Measurements from ENCODE around the gene ZNF600.
"Not testable (repeated sequence)": the region's sequence is repeated elsewhere in the genome, so short reads cannot be mapped to it uniquely, and the experiment has no call there.

ZNF600 gene

GRCh38 chr19:52823676-52824075 lies 37.1 kb upstream of the ZNF600 start:
- no peak overlapping the region for H3K4me2 ChIP-seq (ENCODE audit: low read length)
- H3K27ac ChIP-seq (ENCODE audit: low read depth, low read length) = no peak overlapping the region
- no peak overlapping the region for H4K5ac ChIP-seq (ENCODE audit: low read length)
- no peak overlapping the region for H4K8ac ChIP-seq (ENCODE audit: low read depth, low read length)
- H3K4ac ChIP-seq (ENCODE audit: low read depth, low read length) = no peak overlapping the region
- no peak overlapping the region for H3K18ac ChIP-seq (ENCODE audit: low read length)
- H3K36me3 ChIP-seq (ENCODE audit: control insufficient read depth, insufficient read depth, low read length) = no peaks in the 10 kb centered on the region
- H3K4me3 ChIP-seq (ENCODE audit: low read length) = no peak overlapping the region
- no peaks in the 10 kb centered on the region for H3K79me2 ChIP-seq (ENCODE audit: control insufficient read depth, insufficient read depth, low read length)
- H2BK15ac ChIP-seq (replicated peaks; ENCODE audit: low read depth) = no peak overlapping the region
- H2AK5ac ChIP-seq (ENCODE audit: low read length) = no peak overlapping the region
- DNase-seq = no peak
- no CpG with 5 or more reads among the region's 12 CpGs for WGBS (ENCODE audit: extremely low coverage, insufficient coverage, low lambda C conversion rate)
- H3K56ac ChIP-seq (ENCODE audit: low read length) = no peak overlapping the region
- no peak overlapping the region for H3K9ac ChIP-seq (ENCODE audit: low read length)
- no peak overlapping the region for H2BK120ac ChIP-seq (ENCODE audit: low read depth, low read length)
- no peaks in the 10 kb centered on the region for H3K79me1 ChIP-seq (ENCODE audit: low read length)
- H2BK5ac ChIP-seq (ENCODE audit: low read length) = no peak overlapping the region
- H3K27me3 ChIP-seq (ENCODE audit: insufficient read depth, low read length, poor library complexity) = no peaks in the 10 kb centered on the region
- H3K4me1 ChIP-seq (ENCODE audit: control insufficient read depth, low read depth, low read length) = no peaks in the 10 kb centered on the region
- no peak overlapping the region for H3K23ac ChIP-seq (ENCODE audit: low read length)

GRCh38 chr19:52821204-52821960 lies 34.8 kb upstream of the ZNF600 start, which contains the start of gene ZNF28:
Gene ZNF28 (minus strand): TSS chr19:52821633. CDS start chr19:52817958, 3,675 bp downstream.
- Histone ChIP-seq H3K4me3 (ENCODE audit: low read length) (peak within 1 kb of the TSS; percentile 65), H3K9ac (ENCODE audit: low read length) (peak within 1 kb of the TSS; percentile 73), H3K4me2 (ENCODE audit: low read length) (peak within 1 kb of the TSS; percentile 56), H3K56ac (ENCODE audit: low read length) (peak within 1 kb of the TSS; percentile 73)
- not testable (repeated sequence) for H4K8ac ChIP-seq (ENCODE audit: low read depth, low read length); H3K23ac ChIP-seq (ENCODE audit: low read length); H3K27ac ChIP-seq (ENCODE audit: low read depth, low read length); H3K18ac ChIP-seq (ENCODE audit: low read length); H3K4ac ChIP-seq (ENCODE audit: low read depth, low read length); H3K27me3 ChIP-seq (ENCODE audit: insufficient read depth, low read length, poor library complexity); H2BK15ac ChIP-seq (replicated peaks; ENCODE audit: low read depth); H3K79me2 ChIP-seq (ENCODE audit: control insufficient read depth, insufficient read depth, low read length); H3K4me1 ChIP-seq (ENCODE audit: control insufficient read depth, low read depth, low read length); H3K36me3 ChIP-seq (ENCODE audit: control insufficient read depth, insufficient read depth, low read length); H3K79me1 ChIP-seq (ENCODE audit: low read length); H2BK120ac ChIP-seq (ENCODE audit: low read depth, low read length); H4K5ac ChIP-seq (ENCODE audit: low read length); H2AK5ac ChIP-seq (ENCODE audit: low read length); H2BK5ac ChIP-seq (ENCODE audit: low read length)
- WGBS (ENCODE audit: extremely low coverage, insufficient coverage, low lambda C conversion rate) = no CpG with 5 or more reads among the region's 44 CpGs
- DNase-seq = peak; percentile 53

GRCh38 chr19:52820472-52821203 lies 34.0 kb upstream of the ZNF600 start:
- H3K79me2 ChIP-seq (ENCODE audit: control insufficient read depth, insufficient read depth, low read length); H2BK5ac ChIP-seq (ENCODE audit: low read length); H3K79me1 ChIP-seq (ENCODE audit: low read length); H2BK15ac ChIP-seq (replicated peaks; ENCODE audit: low read depth); H3K27ac ChIP-seq (ENCODE audit: low read depth, low read length); H4K5ac ChIP-seq (ENCODE audit: low read length); H3K4ac ChIP-seq (ENCODE audit: low read depth, low read length); H3K27me3 ChIP-seq (ENCODE audit: insufficient read depth, low read length, poor library complexity); H3K36me3 ChIP-seq (ENCODE audit: control insufficient read depth, insufficient read depth, low read length); DNase-seq; H2AK5ac ChIP-seq (ENCODE audit: low read length); H3K18ac ChIP-seq (ENCODE audit: low read length); H3K4me3 ChIP-seq (ENCODE audit: low read length); H4K8ac ChIP-seq (ENCODE audit: low read depth, low read length); H3K23ac ChIP-seq (ENCODE audit: low read length); H3K4me1 ChIP-seq (ENCODE audit: control insufficient read depth, low read depth, low read length); H2BK120ac ChIP-seq (ENCODE audit: low read depth, low read length): not testable (repeated sequence)
- H3K56ac ChIP-seq (ENCODE audit: low read length) = peak overlapping the region; percentile 73
- peak overlapping the region; percentile 56 for H3K4me2 ChIP-seq (ENCODE audit: low read length)
- no CpG with 5 or more reads among the region's 19 CpGs for WGBS (ENCODE audit: extremely low coverage, insufficient coverage, low lambda C conversion rate)
- peak overlapping the region; percentile 73 for H3K9ac ChIP-seq (ENCODE audit: low read length)

- Histone ChIP-seq H3K4me2 (ENCODE audit: low read length) (no peak overlapping the region), H3K79me1 (ENCODE audit: low read length) (no peaks in the 10 kb centered on the region), H3K27me3 (ENCODE audit: insufficient read depth, low read length, poor library complexity) (no peaks in the 10 kb centered on the region), H2BK15ac (replicated peaks; ENCODE audit: low read depth) (no peak overlapping the region), H3K79me2 (ENCODE audit: control insufficient read depth, insufficient read depth, low read length) (no peaks in the 10 kb centered on the region), H3K27ac (ENCODE audit: low read depth, low read length) (no peak overlapping the region), H2BK5ac (ENCODE audit: low read length) (no peak overlapping the region), H3K23ac (ENCODE audit: low read length) (no peak overlapping the region), H4K5ac (ENCODE audit: low read length) (no peak overlapping the region), H3K4me3 (ENCODE audit: low read length) (no peak overlapping the region), H3K36me3 (ENCODE audit: control insufficient read depth, insufficient read depth, low read length) (peaks cover 4% of the 10 kb centered on the region), H3K9ac (ENCODE audit: low read length) (no peak overlapping the region), H3K4me1 (ENCODE audit: control insufficient read depth, low read depth, low read length) (no peaks in the 10 kb centered on the region), H3K18ac (ENCODE audit: low read length) (no peak overlapping the region), H4K8ac (ENCODE audit: low read depth, low read length) (no peak overlapping the region), H3K56ac (ENCODE audit: low read length) (no peak overlapping the region), H3K4ac (ENCODE audit: low read depth, low read length) (no peak overlapping the region), H2AK5ac (ENCODE audit: low read length) (no peak overlapping the region), H2BK120ac (ENCODE audit: low read depth, low read length) (no peak overlapping the region)
- DNase-seq = no peak
- no CpG with 5 or more reads among the region's 32 CpGs for WGBS (ENCODE audit: extremely low coverage, insufficient coverage, low lambda C conversion rate)
These were observed 23.2 kb upstream of the ZNF600 start for GRCh38 chr19:52809801-52810200.

- not testable (repeated sequence) for H3K27me3 ChIP-seq (ENCODE audit: insufficient read depth, low read length, poor library complexity); H3K56ac ChIP-seq (ENCODE audit: low read length); H3K23ac ChIP-seq (ENCODE audit: low read length); H3K79me1 ChIP-seq (ENCODE audit: low read length); H3K79me2 ChIP-seq (ENCODE audit: control insufficient read depth, insufficient read depth, low read length); H4K8ac ChIP-seq (ENCODE audit: low read depth, low read length); H3K4me2 ChIP-seq (ENCODE audit: low read length); H3K4ac ChIP-seq (ENCODE audit: low read depth, low read length); H3K27ac ChIP-seq (ENCODE audit: low read depth, low read length); H3K18ac ChIP-seq (ENCODE audit: low read length); DNase-seq; H2AK5ac ChIP-seq (ENCODE audit: low read length); H3K9ac ChIP-seq (ENCODE audit: low read length); H4K5ac ChIP-seq (ENCODE audit: low read length); H2BK15ac ChIP-seq (replicated peaks; ENCODE audit: low read depth); H2BK5ac ChIP-seq (ENCODE audit: low read length); H2BK120ac ChIP-seq (ENCODE audit: low read depth, low read length); H3K4me1 ChIP-seq (ENCODE audit: control insufficient read depth, low read depth, low read length)
- no CpG with 5 or more reads among the region's 9 CpGs for WGBS (ENCODE audit: extremely low coverage, insufficient coverage, low lambda C conversion rate)
- peak overlapping the region; percentile 6 for H3K4me3 ChIP-seq (ENCODE audit: low read length)
- H3K36me3 ChIP-seq (ENCODE audit: control insufficient read depth, insufficient read depth, low read length) = peaks cover 14% of the 10 kb centered on the region
These were observed 13.5 kb upstream of the ZNF600 start for GRCh38 chr19:52799950-52800640.
